LHCN-M2 (cell line): ENCODE data around the gene RBM3. TPM values are rescaled to one million over a fixed set of nuclear protein-coding genes. Genes with fewer than 3 reads are reported as not detected.

Experiments
- DNase-seq: peaks from one replicate; pipeline ENCODE4 v3.0.0-alpha.2; 2012; ENCODE audit warnings: low read depth
- total RNA-seq: library from RNA; depleted of rRNA; stranded (reverse); fragments of >200 nt; gene quantifications from 2 replicates; pipeline ENCODE4 v1.2.3, GENCODE V29; 2014; rRNA removed

RBM3 gene
- total RNA-seq, 1 experiment from 2014 or later = 162 TPM

GRCh38 chrX:48617542-48618340, 43.5 kb downstream of the RBM3 start:
- peak; percentile 22 for DNase-seq

GRCh38 chrX:48626401-48627298, 52.4 kb downstream of the RBM3 start:
- no peak for DNase-seq

Other genes starting within 250 kb of the RBM3 start
- not detected in 2 replicates for gene SSX3, start 217.8 kb upstream of the RBM3 start, total RNA-seq
- not detected in 2 replicates for gene SSX4, start 190.9 kb upstream of the RBM3 start, total RNA-seq
- gene SSX4B, start 162.5 kb upstream of the RBM3 start, total RNA-seq = not detected in 2 replicates
- 2.9 and 4.4 TPM in 2 replicates for gene SLC38A5, start 104.2 kb upstream of the RBM3 start, total RNA-seq
- 136 and 152 TPM in 2 replicates for gene FTSJ1, start 98.3 kb upstream of the RBM3 start, total RNA-seq
- 100 and 122 TPM in 2 replicates for gene PORCN, start 65.5 kb upstream of the RBM3 start, total RNA-seq
- 37.7 and 41.8 TPM in 2 replicates for gene EBP, start 52.7 kb upstream of the RBM3 start, total RNA-seq
- gene TBC1D25, start 34.8 kb upstream of the RBM3 start, total RNA-seq = 9.2 and 9.7 TPM in 2 replicates
- gene WDR13, start 23.0 kb downstream of the RBM3 start, total RNA-seq = 131 and 133 TPM in 2 replicates
- gene WAS, start 109.3 kb downstream of the RBM3 start, total RNA-seq = not detected in 2 replicates
- gene SUV39H1, start 122.2 kb downstream of the RBM3 start, total RNA-seq = 13.0 and 14.8 TPM in 2 replicates
- not detected in 2 replicates for gene GLOD5, start 187.3 kb downstream of the RBM3 start, total RNA-seq
- gene GATA1, start 212.1 kb downstream of the RBM3 start, total RNA-seq = not detected in 2 replicates
- gene HDAC6, start 227.6 kb downstream of the RBM3 start, total RNA-seq = 49.1 and 71.2 TPM in 2 replicates